GM12878 (cell line): Measurements from ENCODE around the gene MTERF1. TPM values are rescaled to one million over a fixed set of nuclear protein-coding genes. Genes with fewer than 3 reads are reported as not detected.

Experiments
- BACH1 ChIP-seq: fragments of 450-650 bp; IDR thresholded peaks from 2 replicates; pipeline ENCODE4 v1.6.1; 2017; ENCODE audit warnings: mild to moderate bottlenecking, borderline replicate concordance
- CBX5 ChIP-seq: sonication (generic); IDR thresholded peaks from 2 replicates; pipeline ENCODE4 v1.6.1; 2016; ENCODE audit warnings: low read depth, moderate library complexity, mild to moderate bottlenecking, inconsistent platforms
- CHD2 ChIP-seq: IDR thresholded peaks from 2 replicates; pipeline ENCODE4 v1.6.1; 2011; ENCODE audit warnings: low read depth, low read length, improper control_type of control experiment, borderline replicate concordance
- EED ChIP-seq: sonication (generic); IDR thresholded peaks from 2 replicates; pipeline ENCODE4 v1.6.1; 2016; ENCODE audit warnings: antibody characterized with exemption, low read depth
- FOXM1 ChIP-seq: IDR thresholded peaks from 2 replicates; pipeline ENCODE4 v1.6.1; 2012; ENCODE audit warnings: low read depth, mild to moderate bottlenecking, inconsistent platforms, low read length, moderate library complexity
- HDAC6 ChIP-seq: fragments of 200-600 bp; sonication (generic); IDR thresholded peaks from one replicate; pipeline ENCODE4 v1.8.0; 2017; ENCODE audit warnings: antibody characterized with exemption; ENCODE audit not compliant: unreplicated experiment
- IKZF2 ChIP-seq, 2 experiments: fragments of 450-650 bp; IDR thresholded peaks; 2 replicates each; pipeline ENCODE4 v1.6.1; 2017; ENCODE audit warnings: mild to moderate bottlenecking in 2 of 2, moderate library complexity in 2 of 2
- NR2F1 ChIP-seq: fragments of 450-650 bp; conservative IDR thresholded peaks from 2 replicates; pipeline ENCODE4 v1.6.1; 2017; ENCODE audit warnings: mild to moderate bottlenecking
- PML ChIP-seq: IDR thresholded peaks from 2 replicates; pipeline ENCODE4 v1.6.1; 2012; ENCODE audit warnings: low read length, inconsistent platforms
- POLR2A ChIP-seq: IDR thresholded peaks from 2 replicates; pipeline ENCODE4 v1.6.1; 2011; ENCODE audit warnings: low read depth, mild to moderate bottlenecking, low read length
- POLR2AphosphoS2 ChIP-seq: IDR thresholded peaks from 2 replicates; pipeline ENCODE4 v1.6.1; 2011; ENCODE audit warnings: low read depth, mild to moderate bottlenecking, low read length, improper control_type of control experiment, moderate library complexity
- POU2F2 ChIP-seq: IDR thresholded peaks from 3 replicates; pipeline ENCODE4 v1.6.1; 2011; ENCODE audit warnings: low read depth, mild to moderate bottlenecking, low read length, borderline replicate concordance
- RCOR1 ChIP-seq: conservative IDR thresholded peaks from 2 replicates; pipeline ENCODE4 v1.6.1; 2012; ENCODE audit warnings: low read depth, low read length, improper control_type of control experiment
- SREBF2 ChIP-seq: IDR thresholded peaks from 2 replicates; pipeline ENCODE4 v1.6.1; 2012; ENCODE audit warnings: mild to moderate bottlenecking, low read length
- YY1 ChIP-seq: IDR thresholded peaks from 2 replicates; pipeline ENCODE4 v1.6.1; 2011; ENCODE audit warnings: low read depth, mild to moderate bottlenecking, low read length
- polyA plus RNA-seq, 11 experiments: library from polyadenylated mRNA; depleted of rRNA in 4 of 11; unstranded in 6 of 11; stranded (reverse) in 5 of 11; fragments of >200 nt; fragmentation: Nextera tagmentation in 4 of 11; fragmentation: Illumina TruSeq in 1 of 11; extraction: Ambion mirVana in 4 of 11; extraction: Trizol in 1 of 11; gene quantifications; 1 replicate in 1 of 11; 2 replicates in 10 of 11; pipeline versions ENCODE4 v1.2.1 to v1.2.3, GENCODE V29; 2011 to 2016; ENCODE audit warnings: inconsistent platforms in 2 of 11, missing spikeins in 2 of 11, low read depth in 1 of 11
- total RNA-seq, 4 experiments: library from RNA; depleted of rRNA in 3 of 4; stranded (reverse); fragments of >200 nt in 3 of 4; fragmentation: Illumina TruSeq in 1 of 4; extraction: Trizol in 1 of 4; gene quantifications; 2 replicates each; pipeline versions ENCODE4 v1.2.1 to v1.2.3, GENCODE V29; 2013 to 2021
- TF ChIP-seq, protein P1 (sequence below): fragments of 450-650 bp; IDR thresholded peaks from 2 replicates; pipeline ENCODE4 v1.6.1; 2017; ENCODE audit warnings: mild to moderate bottlenecking, moderate library complexity
- TF ChIP-seq, protein P2 (sequence below): fragments of 450-650 bp; IDR thresholded peaks from 2 replicates; pipeline ENCODE4 v1.6.1; 2016; ENCODE audit warnings: mild to moderate bottlenecking, moderate library complexity, borderline replicate concordance
- TF ChIP-seq, protein P3 (sequence below): IDR thresholded peaks from 2 replicates; pipeline ENCODE4 v1.6.1; 2012; ENCODE audit warnings: low read depth, low read length, improper control_type of control experiment
- TF ChIP-seq, protein P4 (sequence below): IDR thresholded peaks from 2 replicates; pipeline ENCODE4 v1.6.1; 2011; ENCODE audit warnings: borderline replicate concordance, low read depth, mild to moderate bottlenecking, moderate library complexity, low read length; ENCODE audit not compliant: insufficient read depth, poor library complexity, severe bottlenecking

The MTERF1 gene
- total and polyA plus RNA-seq, 10 of the 15 experiments (the other 5 are each of a cell fraction or from before 2014, with no cell fraction given): 14.7 to 38.7 (median 28.0) TPM

GRCh38 chr7:91880413-91881241 is at the start of gene MTERF1 (continued):
- TF ChIP-seq, protein P1, sequence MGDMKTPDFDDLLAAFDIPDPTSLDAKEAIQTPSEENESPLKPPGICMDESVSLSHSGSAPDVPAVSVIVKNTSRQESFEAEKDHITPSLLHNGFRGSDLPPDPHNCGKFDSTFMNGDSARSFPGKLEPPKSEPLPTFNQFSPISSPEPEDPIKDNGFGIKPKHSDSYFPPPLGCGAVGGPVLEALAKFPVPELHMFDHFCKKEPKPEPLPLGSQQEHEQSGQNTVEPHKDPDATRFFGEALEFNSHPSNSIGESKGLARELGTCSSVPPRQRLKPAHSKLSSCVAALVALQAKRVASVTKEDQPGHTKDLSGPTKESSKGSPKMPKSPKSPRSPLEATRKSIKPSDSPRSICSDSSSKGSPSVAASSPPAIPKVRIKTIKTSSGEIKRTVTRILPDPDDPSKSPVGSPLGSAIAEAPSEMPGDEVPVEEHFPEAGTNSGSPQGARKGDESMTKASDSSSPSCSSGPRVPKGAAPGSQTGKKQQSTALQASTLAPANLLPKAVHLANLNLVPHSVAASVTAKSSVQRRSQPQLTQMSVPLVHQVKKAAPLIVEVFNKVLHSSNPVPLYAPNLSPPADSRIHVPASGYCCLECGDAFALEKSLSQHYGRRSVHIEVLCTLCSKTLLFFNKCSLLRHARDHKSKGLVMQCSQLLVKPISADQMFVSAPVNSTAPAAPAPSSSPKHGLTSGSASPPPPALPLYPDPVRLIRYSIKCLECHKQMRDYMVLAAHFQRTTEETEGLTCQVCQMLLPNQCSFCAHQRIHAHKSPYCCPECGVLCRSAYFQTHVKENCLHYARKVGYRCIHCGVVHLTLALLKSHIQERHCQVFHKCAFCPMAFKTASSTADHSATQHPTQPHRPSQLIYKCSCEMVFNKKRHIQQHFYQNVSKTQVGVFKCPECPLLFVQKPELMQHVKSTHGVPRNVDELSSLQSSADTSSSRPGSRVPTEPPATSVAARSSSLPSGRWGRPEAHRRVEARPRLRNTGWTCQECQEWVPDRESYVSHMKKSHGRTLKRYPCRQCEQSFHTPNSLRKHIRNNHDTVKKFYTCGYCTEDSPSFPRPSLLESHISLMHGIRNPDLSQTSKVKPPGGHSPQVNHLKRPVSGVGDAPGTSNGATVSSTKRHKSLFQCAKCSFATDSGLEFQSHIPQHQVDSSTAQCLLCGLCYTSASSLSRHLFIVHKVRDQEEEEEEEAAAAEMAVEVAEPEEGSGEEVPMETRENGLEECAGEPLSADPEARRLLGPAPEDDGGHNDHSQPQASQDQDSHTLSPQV: peak; percentile 86; the same call in 1 of the 2 replicates
- TF ChIP-seq EED (no peak), FOXM1 (0 out of 2 replicates have a peak, but pooled peaks have one; percentile 40), IKZF2 (IDR thresholded peaks at IDR 0.05) (no peak), POLR2AphosphoS2 (peak; percentile 83), YY1 (peak; percentile 79; the same call in 1 of the 2 replicates), POU2F2 (peak; percentile 81; the same call in 2 of the 3 replicates), RCOR1 (no peak), PML (peak; percentile 96), BACH1 (peak; percentile 18; the same call in 1 of the 2 replicates), SREBF2 (peak; percentile 59; the same call in 1 of the 2 replicates), CBX5 (peak; percentile 94), NR2F1 (0 out of 2 replicates have a peak, but pooled peaks have one; percentile 25), HDAC6 (no peak), CHD2 (0 out of 2 replicates have a peak, but pooled peaks have one; percentile 12), POLR2A (peak; percentile 95)
- TF ChIP-seq, protein P2, sequence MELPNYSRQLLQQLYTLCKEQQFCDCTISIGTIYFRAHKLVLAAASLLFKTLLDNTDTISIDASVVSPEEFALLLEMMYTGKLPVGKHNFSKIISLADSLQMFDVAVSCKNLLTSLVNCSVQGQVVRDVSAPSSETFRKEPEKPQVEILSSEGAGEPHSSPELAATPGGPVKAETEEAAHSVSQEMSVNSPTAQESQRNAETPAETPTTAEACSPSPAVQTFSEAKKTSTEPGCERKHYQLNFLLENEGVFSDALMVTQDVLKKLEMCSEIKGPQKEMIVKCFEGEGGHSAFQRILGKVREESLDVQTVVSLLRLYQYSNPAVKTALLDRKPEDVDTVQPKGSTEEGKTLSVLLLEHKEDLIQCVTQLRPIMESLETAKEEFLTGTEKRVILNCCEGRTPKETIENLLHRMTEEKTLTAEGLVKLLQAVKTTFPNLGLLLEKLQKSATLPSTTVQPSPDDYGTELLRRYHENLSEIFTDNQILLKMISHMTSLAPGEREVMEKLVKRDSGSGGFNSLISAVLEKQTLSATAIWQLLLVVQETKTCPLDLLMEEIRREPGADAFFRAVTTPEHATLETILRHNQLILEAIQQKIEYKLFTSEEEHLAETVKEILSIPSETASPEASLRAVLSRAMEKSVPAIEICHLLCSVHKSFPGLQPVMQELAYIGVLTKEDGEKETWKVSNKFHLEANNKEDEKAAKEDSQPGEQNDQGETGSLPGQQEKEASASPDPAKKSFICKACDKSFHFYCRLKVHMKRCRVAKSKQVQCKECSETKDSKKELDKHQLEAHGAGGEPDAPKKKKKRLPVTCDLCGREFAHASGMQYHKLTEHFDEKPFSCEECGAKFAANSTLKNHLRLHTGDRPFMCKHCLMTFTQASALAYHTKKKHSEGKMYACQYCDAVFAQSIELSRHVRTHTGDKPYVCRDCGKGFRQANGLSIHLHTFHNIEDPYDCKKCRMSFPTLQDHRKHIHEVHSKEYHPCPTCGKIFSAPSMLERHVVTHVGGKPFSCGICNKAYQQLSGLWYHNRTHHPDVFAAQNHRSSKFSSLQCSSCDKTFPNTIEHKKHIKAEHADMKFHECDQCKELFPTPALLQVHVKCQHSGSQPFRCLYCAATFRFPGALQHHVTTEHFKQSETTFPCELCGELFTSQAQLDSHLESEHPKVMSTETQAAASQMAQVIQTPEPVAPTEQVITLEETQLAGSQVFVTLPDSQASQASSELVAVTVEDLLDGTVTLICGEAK: peak; percentile 96
- TF ChIP-seq, protein P3, sequence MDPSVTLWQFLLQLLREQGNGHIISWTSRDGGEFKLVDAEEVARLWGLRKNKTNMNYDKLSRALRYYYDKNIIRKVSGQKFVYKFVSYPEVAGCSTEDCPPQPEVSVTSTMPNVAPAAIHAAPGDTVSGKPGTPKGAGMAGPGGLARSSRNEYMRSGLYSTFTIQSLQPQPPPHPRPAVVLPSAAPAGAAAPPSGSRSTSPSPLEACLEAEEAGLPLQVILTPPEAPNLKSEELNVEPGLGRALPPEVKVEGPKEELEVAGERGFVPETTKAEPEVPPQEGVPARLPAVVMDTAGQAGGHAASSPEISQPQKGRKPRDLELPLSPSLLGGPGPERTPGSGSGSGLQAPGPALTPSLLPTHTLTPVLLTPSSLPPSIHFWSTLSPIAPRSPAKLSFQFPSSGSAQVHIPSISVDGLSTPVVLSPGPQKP: peak; percentile 77
- TF ChIP-seq, protein P4, sequence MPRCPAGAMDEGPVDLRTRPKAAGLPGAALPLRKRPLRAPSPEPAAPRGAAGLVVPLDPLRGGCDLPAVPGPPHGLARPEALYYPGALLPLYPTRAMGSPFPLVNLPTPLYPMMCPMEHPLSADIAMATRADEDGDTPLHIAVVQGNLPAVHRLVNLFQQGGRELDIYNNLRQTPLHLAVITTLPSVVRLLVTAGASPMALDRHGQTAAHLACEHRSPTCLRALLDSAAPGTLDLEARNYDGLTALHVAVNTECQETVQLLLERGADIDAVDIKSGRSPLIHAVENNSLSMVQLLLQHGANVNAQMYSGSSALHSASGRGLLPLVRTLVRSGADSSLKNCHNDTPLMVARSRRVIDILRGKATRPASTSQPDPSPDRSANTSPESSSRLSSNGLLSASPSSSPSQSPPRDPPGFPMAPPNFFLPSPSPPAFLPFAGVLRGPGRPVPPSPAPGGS: peak; percentile 31
